K562 (cell line): Measurements from ENCODE around the gene ZNF181. TPM values are rescaled to one million over a fixed set of nuclear protein-coding genes. Genes with fewer than 3 reads are reported as not detected.
A peak's percentile ranks its signal among the peaks of the same experiment; 100 is the strongest.

Experiments used
- ARID3A ChIP-seq: IDR thresholded peaks from 2 replicates; pipeline ENCODE4 v1.6.1; 2012; ENCODE audit warnings: low read depth, low read length, improper control_type of control experiment, borderline replicate concordance
- GABPB1 ChIP-seq: sonication (generic); formaldehyde crosslinking; IDR thresholded peaks from 2 replicates; pipeline ENCODE4 v1.8.0; 2022; ENCODE audit warnings: mild to moderate bottlenecking, missing genetic modification reagents
- HDAC1 ChIP-seq, 2 experiments: fragments of 450-650 bp; IDR thresholded peaks; 2 replicates each; pipeline ENCODE4 v1.6.1; 2016 to 2017; ENCODE audit warnings: inconsistent platforms in 1 of 2, mild to moderate bottlenecking in 1 of 2, moderate library complexity in 1 of 2
- HES1 ChIP-seq: fragments of 450-650 bp; IDR thresholded peaks from 2 replicates; pipeline ENCODE4 v1.6.1; 2016; ENCODE audit warnings: low read depth, mild to moderate bottlenecking, moderate library complexity
- PCBP2 ChIP-seq: fragments of 200-400 bp; formaldehyde crosslinking; IDR thresholded peaks from 2 replicates; pipeline ENCODE4 v1.6.1; 2018; ENCODE audit warnings: low read length, low read depth, mild to moderate bottlenecking, moderate library complexity; ENCODE audit not compliant: poor library complexity, severe bottlenecking
- PRPF4 ChIP-seq: fragments of 200-400 bp; formaldehyde crosslinking; IDR thresholded peaks from one replicate; pipeline ENCODE4 v1.6.1; 2017; ENCODE audit warnings: low read length, low read depth, mild to moderate bottlenecking; ENCODE audit not compliant: insufficient read depth, poor library complexity, severe bottlenecking
- RBM14 ChIP-seq: fragments of 200-400 bp; formaldehyde crosslinking; IDR thresholded peaks from 2 replicates; pipeline ENCODE4 v1.6.1; 2018; ENCODE audit warnings: low read depth, mild to moderate bottlenecking, low read length, moderate library complexity, borderline replicate concordance; ENCODE audit not compliant: insufficient read depth
- RBM15 ChIP-seq: fragments of 200-400 bp; formaldehyde crosslinking; IDR thresholded peaks from 2 replicates; pipeline ENCODE4 v1.6.1; 2018; ENCODE audit warnings: mild to moderate bottlenecking, low read length, moderate library complexity; ENCODE audit not compliant: insufficient read depth
- RREB1 ChIP-seq: fragments of 250-450 bp; sonication (Bioruptor Pico); IDR thresholded peaks from 2 replicates; pipeline ENCODE4 v1.4.0; 2020
- SRSF1 ChIP-seq: fragments of 200-400 bp; formaldehyde crosslinking; IDR thresholded peaks from 2 replicates; pipeline ENCODE4 v1.6.1; 2017; ENCODE audit warnings: mild to moderate bottlenecking, low read depth, low read length, moderate library complexity
- SRSF9 ChIP-seq: fragments of 200-400 bp; formaldehyde crosslinking; IDR thresholded peaks from 2 replicates; pipeline ENCODE4 v1.6.1; 2017; ENCODE audit warnings: low read depth, low read length, borderline replicate concordance
- TCF7 ChIP-seq: sonication (generic); IDR thresholded peaks from 2 replicates; pipeline ENCODE4 v1.6.1; 2016; ENCODE audit warnings: antibody characterized with exemption, borderline replicate concordance
- ZNF518B ChIP-seq: fragments of 250-450 bp; sonication (Bioruptor Pico); IDR thresholded peaks from 2 replicates; pipeline ENCODE4 v1.5.0; 2021; ENCODE audit warnings: mild to moderate bottlenecking, moderate library complexity
- ZNF561 ChIP-seq: fragments of 450-650 bp; formaldehyde crosslinking; conservative IDR thresholded peaks from 2 replicates; pipeline ENCODE4 v1.4.0; 2020; ENCODE audit warnings: mild to moderate bottlenecking, moderate library complexity
- polyA plus RNA-seq, 8 experiments: library from polyadenylated mRNA; depleted of rRNA in 4 of 8; stranded (reverse) in 5 of 8; unstranded in 3 of 8; fragments of >200 nt; fragmentation: Nextera tagmentation in 2 of 8; fragmentation: Illumina TruSeq in 1 of 8; extraction: Ambion mirVana in 2 of 8; extraction: Trizol in 1 of 8; gene quantifications; 2 replicates each; pipeline versions ENCODE4 v1.2.1 to v1.2.3, GENCODE V29; 2011 to 2014; ENCODE audit warnings: inconsistent platforms in 1 of 8, missing spikeins in 1 of 8
- total RNA-seq, 7 experiments: library from RNA; depleted of rRNA in 6 of 7; stranded (reverse); fragments of >200 nt in 6 of 7; fragmentation: Illumina TruSeq in 2 of 7; extraction: Trizol in 2 of 7; gene quantifications; 2 replicates each; pipeline versions ENCODE4 v1.2.1 to v1.2.3, GENCODE V29; 2011 to 2021; ENCODE audit warnings: low replicate concordance in 1 of 7

Gene ZNF181
- total and polyA plus RNA-seq, 9 of the 15 experiments (the other 6 are each of a cell fraction or from before 2014, with no cell fraction given): 4.3 to 20.3 (median 12.1) TPM

GRCh38 chr19:34772697-34773554, 38.9 kb downstream of the ZNF181 start, which contains the start of gene ZNF599 (continued):
- TF ChIP-seq PCBP2: no peak
- TF ChIP-seq ARID3A: no peak
- TF ChIP-seq SRSF9: no peak
- no peak for TF ChIP-seq RBM14
- no peak for TF ChIP-seq TCF7
- TF ChIP-seq PRPF4: no peak
- peak; percentile 97 for TF ChIP-seq GABPB1 (CRISPR knock-in tag)
- TF ChIP-seq HDAC1 (IDR thresholded peaks at IDR 0.05): no peak
- no peak for TF ChIP-seq SRSF1
- TF ChIP-seq RREB1: no peak
- no peak for TF ChIP-seq ZNF518B
- no peak for TF ChIP-seq HES1
- TF ChIP-seq ZNF561 (CRISPR knock-in tag): no peak
- no peak for TF ChIP-seq RBM15
